Superior temporal gyrus (tissue), 1 donor: ENCODE data around the gene GNAT3.

Experiments used
- DNase-seq: peaks from one replicate; pipeline ENCODE4 v3.0.0-alpha.2; 2016; ENCODE audit errors: extremely low spot score

GNAT3 gene

DNA sequence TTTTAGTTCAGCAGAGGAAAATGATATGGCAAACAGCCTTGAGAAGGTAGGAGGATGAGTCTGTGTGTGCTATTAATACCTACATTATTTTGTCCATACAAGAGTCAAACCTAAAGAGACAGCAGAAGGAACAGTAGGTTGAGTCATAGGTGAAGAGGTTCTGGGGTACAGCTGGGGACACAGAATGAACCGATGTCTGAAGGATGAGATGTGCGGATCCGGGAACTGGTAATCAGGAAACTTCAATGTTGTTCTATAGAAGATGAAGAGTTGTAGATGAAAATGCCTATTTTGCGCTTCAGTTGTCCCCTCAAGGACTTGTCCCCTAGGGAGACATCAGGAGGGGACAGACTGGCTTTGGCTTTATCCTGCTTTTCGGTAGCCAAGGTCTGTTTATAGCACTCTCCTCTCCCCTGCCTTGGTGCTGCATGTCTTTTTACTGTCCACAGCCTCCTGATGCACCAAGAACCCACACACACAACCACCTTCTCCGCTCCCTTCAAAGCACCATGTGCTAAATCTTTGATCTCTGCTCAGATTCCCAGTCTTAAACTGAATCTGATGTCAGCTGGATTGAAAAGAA lies 94.6 kb downstream of the GNAT3 start:
- DNase-seq: no peak

GRCh38 chr7:80415522-80415921 lies 96.3 kb downstream of the GNAT3 start:
- no peak for DNase-seq

- no peak for DNase-seq
These were observed 96.8 kb downstream of the GNAT3 start for GRCh38 chr7:80415114-80415513.

DNA sequence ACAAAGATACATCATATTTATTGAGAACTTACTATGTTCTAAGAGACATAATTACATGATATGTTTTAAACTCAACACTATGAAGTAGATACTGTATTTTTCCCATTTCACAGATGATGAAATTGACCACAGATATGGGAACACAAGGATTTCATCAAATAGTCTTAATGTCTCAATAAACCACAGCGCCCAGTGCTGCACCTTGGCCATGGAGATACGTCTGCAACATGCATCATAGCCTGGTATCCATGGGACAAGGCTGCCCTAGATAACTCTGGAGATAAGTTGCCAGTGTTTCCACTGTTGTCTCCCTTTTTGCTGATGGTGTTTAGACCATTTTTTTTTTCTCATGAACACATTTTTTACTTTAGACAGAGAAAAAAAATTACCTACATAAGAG lies 97.5 kb downstream of the GNAT3 start:
- DNase-seq: no peak

DNA sequence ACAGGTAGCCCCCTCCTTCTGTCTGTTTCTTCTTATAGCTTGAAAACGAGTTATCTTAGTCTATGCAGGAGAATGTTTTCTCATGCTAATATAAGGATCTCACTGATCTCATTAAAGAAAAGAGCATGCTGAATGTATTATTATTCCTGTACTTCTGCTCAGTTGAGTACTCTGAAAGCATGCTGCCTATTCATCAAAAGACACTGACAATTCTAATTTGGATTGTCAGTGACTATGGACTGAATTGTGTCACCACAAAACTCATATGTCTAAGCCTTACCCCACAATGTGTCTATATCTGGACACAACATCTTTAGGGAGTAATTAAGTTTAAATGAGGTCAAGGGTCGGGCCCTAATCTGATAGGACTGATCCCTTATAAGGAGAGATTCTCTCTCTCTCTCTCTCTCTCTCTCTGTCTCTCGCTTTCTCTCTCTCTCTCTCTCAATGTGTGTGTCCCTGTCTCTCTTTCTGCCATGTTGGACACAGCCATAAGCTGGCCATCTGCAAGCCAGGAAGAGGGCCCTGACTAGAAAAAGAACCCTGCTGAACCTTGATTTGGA lies 98.4 kb downstream of the GNAT3 start:
- DNase-seq: no peak

- no peak for DNase-seq
These were observed 99.0 kb downstream of the GNAT3 start for GRCh38 chr7:80412842-80413241.

- no peak for DNase-seq
These were observed 100.2 kb downstream of the GNAT3 start for GRCh38 chr7:80411621-80412020.

- no peak for DNase-seq
These were observed 101.8 kb downstream of the GNAT3 start for GRCh38 chr7:80410081-80410480.
